Endothelial cell of umbilical vein (primary cell): Measurements from ENCODE around the gene TCN2. TPM values are rescaled to one million over a fixed set of nuclear protein-coding genes. Genes with fewer than 3 reads are reported as not detected.
"Not testable (repeated sequence)": the region's sequence is repeated elsewhere in the genome, so short reads cannot be mapped to it uniquely, and the experiment has no call there.

Experiments
- BruUV-seq: library from RNA; stranded (reverse); fragments of 400-500 nt; replicated peaks from 2 replicates; lab custom pipeline; 2021; lab: Mats Ljungman, UMichigan
- CTCF ChIA-PET: fragments of 300-600, 350-600 bp; sonication (Branson Sonifier 250); formaldehyde crosslinking; loops from one replicate; lab custom pipeline; 2021; ENCODE audit warnings: antibody characterized with exemption, inconsistent platforms; lab: Charles Lee
- POLR2A ChIA-PET: fragments of 300-600, 350-600 bp; sonication (Branson Sonifier 250); formaldehyde crosslinking; loops from one replicate; lab custom pipeline; 2021; ENCODE audit warnings: antibody characterized with exemption, inconsistent platforms; lab: Charles Lee
- DNase-seq: peaks from one replicate; pipeline ENCODE4 v3.0.0-alpha.2; 2011; ENCODE audit warnings: low read depth, low spot score
- FAIRE-seq: peaks from 2 replicates; lab custom pipeline; 2011; peaks lifted over from hg19 to GRCh38; lab: Jason Lieb, UNC
- H2AFZ ChIP-seq: 2 replicates; pipeline ENCODE4 v1.6.0; 2012; ENCODE audit warnings: low read depth, low read length, control low read depth, inconsistent platforms
- H3K27ac ChIP-seq: 2 replicates; pipeline ENCODE4 v1.5.1; 2011; ENCODE audit warnings: low read depth, mild to moderate bottlenecking, control low read depth, low read length, moderate library complexity; ENCODE audit not compliant: insufficient read depth
- H3K27me3 ChIP-seq, 2 experiments: 2 replicates each; pipeline versions ENCODE4 v1.6.0 to v1.6.1; 2011; ENCODE audit warnings: low read length in 2 of 2, mixed read lengths in 1 of 2; ENCODE audit not compliant: control insufficient read depth in 2 of 2, insufficient read depth in 2 of 2
- H3K36me3 ChIP-seq, 2 experiments: 2 replicates in 1 of 2; 3 replicates in 1 of 2; pipeline ENCODE4 v1.5.1; 2011; ENCODE audit warnings: low read length in 2 of 2, mild to moderate bottlenecking in 1 of 2, moderate library complexity in 1 of 2; ENCODE audit not compliant: control insufficient read depth in 2 of 2, insufficient read depth in 2 of 2; ENCODE audit errors: extremely low read depth in 1 of 2
- H3K4me1 ChIP-seq: 3 replicates; pipeline ENCODE4 v1.5.1; 2011; ENCODE audit warnings: mild to moderate bottlenecking, low read length; ENCODE audit not compliant: control insufficient read depth, insufficient read depth; ENCODE audit errors: extremely low read depth
- H3K4me2 ChIP-seq: 2 replicates; pipeline ENCODE4 v1.6.1; 2011; ENCODE audit warnings: low read length, control low read depth, mixed read lengths; ENCODE audit not compliant: insufficient read depth
- H3K4me3 ChIP-seq, 3 experiments: fragments of 200-600 bp in 1 of 3; sonication (generic), shearing (Covaris generic) in 1 of 3; replicated peaks in 1 of 3; 2 replicates each; pipeline ENCODE4 v1.5.1; 2011 to 2016; ENCODE audit warnings: control low read depth in 3 of 3, low read length in 3 of 3, mild to moderate bottlenecking in 2 of 3, inconsistent platforms in 1 of 3, low read depth in 1 of 3, moderate library complexity in 1 of 3; ENCODE audit not compliant: insufficient read depth in 1 of 3
- H3K79me2 ChIP-seq: 2 replicates; pipeline ENCODE4 v1.6.0; 2012; ENCODE audit warnings: low read length, inconsistent platforms; ENCODE audit not compliant: control insufficient read depth, insufficient read depth
- H3K9ac ChIP-seq: replicated peaks from 2 replicates; pipeline ENCODE3; 2011; ENCODE audit warnings: low read length, control low read depth; ENCODE audit not compliant: insufficient read depth; ENCODE audit errors: extremely low read depth
- H3K9me1 ChIP-seq: replicated peaks from 3 replicates; pipeline ENCODE4 v1.6.0; 2011; ENCODE audit warnings: mild to moderate bottlenecking, low read length; ENCODE audit not compliant: control insufficient read depth, insufficient read depth; ENCODE audit errors: extremely low read depth
- H3K9me3 ChIP-seq: replicated peaks from 2 replicates; pipeline ENCODE4 v1.5.1; 2012; ENCODE audit warnings: low read length, inconsistent platforms; ENCODE audit not compliant: control insufficient read depth, insufficient read depth
- H4K20me1 ChIP-seq: replicated peaks from 2 replicates; pipeline ENCODE3; 2011; ENCODE audit warnings: mild to moderate bottlenecking, low read length; ENCODE audit not compliant: control insufficient read depth, insufficient read depth; ENCODE audit errors: extremely low read depth
- CTCF ChIP-seq, 2 donors: IDR thresholded peaks; 1 replicate in 1 of 2; 2 replicates in 1 of 2; pipeline ENCODE4 v1.5.1; 2011; ENCODE audit warnings: low read length in 2 of 2, mild to moderate bottlenecking in 2 of 2, moderate library complexity in 2 of 2, control low read depth in 1 of 2, inconsistent platforms in 1 of 2, low read depth in 1 of 2; ENCODE audit not compliant: insufficient read depth in 1 of 2; ENCODE audit errors: extremely low read depth in 1 of 2
- EZH2 ChIP-seq: IDR thresholded peaks from 2 replicates; pipeline ENCODE4 v1.6.1; 2012; ENCODE audit warnings: borderline replicate concordance, low read depth, mild to moderate bottlenecking, moderate library complexity, low read length, inconsistent platforms; ENCODE audit not compliant: severe bottlenecking
- FOS ChIP-seq: IDR thresholded peaks from 2 replicates; pipeline ENCODE4 v1.6.1; 2011; ENCODE audit warnings: mild to moderate bottlenecking, low read length, moderate library complexity, borderline replicate concordance; ENCODE audit not compliant: insufficient read depth
- GATA2 ChIP-seq: IDR thresholded peaks from 2 replicates; pipeline ENCODE4 v1.7.0; 2011; ENCODE audit warnings: low read depth, mild to moderate bottlenecking, moderate library complexity, mixed read lengths, low read length; ENCODE audit not compliant: insufficient read length, insufficient read depth
- JUN ChIP-seq: IDR thresholded peaks from 2 replicates; pipeline ENCODE4 v1.6.1; 2011; ENCODE audit warnings: borderline replicate concordance, low read depth; ENCODE audit not compliant: insufficient read length, insufficient read depth
- MAX ChIP-seq: IDR thresholded peaks from 2 replicates; pipeline ENCODE4 v1.6.1; 2011; ENCODE audit not compliant: insufficient read depth, insufficient read length
- MYC ChIP-seq: IDR thresholded peaks from one replicate; pipeline ENCODE4 v1.6.1; 2011; ENCODE audit warnings: mild to moderate bottlenecking, low read depth, low read length
- POLR2A ChIP-seq: IDR thresholded peaks from 2 replicates; pipeline ENCODE4 v1.6.1; 2012; ENCODE audit warnings: low read depth, mild to moderate bottlenecking, control low read depth, low read length
- POLR2AphosphoS5 ChIP-seq: IDR thresholded peaks from 2 replicates; pipeline ENCODE4 v1.6.1; 2012; ENCODE audit warnings: low read depth, mild to moderate bottlenecking, control low read depth, low read length, moderate library complexity; ENCODE audit not compliant: insufficient read depth
- dilution Hi-C: fragments of 300-500 bp; cut with MboI; formaldehyde crosslinking; loops from one replicate; pipeline ENCODE4 v1.15.0; 2019; ENCODE audit warnings: low sequenced_read_pairs; ENCODE audit not compliant: extremely low pct_ligation_motif_present
- intact Hi-C: fragments of 100-400 bp; cut with micrococcal nuclease; formaldehyde crosslinking; loops from one replicate; pipeline ENCODE4 v1.10.0; 2022
- polyA plus RNA-seq, 4 experiments: library from polyadenylated mRNA; depleted of rRNA in 3 of 4; stranded (reverse) in 3 of 4; unstranded in 1 of 4; fragments of >200 nt; gene quantifications; 2 replicates each; pipeline versions ENCODE4 v1.2.1 to v1.2.3, GENCODE V29; 2011 to 2012; ENCODE audit warnings: missing spikeins in 1 of 4
- total RNA-seq: library from RNA; stranded (reverse); gene quantifications from 2 replicates; pipeline ENCODE4 v1.2.3, GENCODE V29; 2021

TCN2 gene
- total and polyA plus RNA-seq, 2 donors (not counting 3 experiments of a cell fraction or from before 2014, with no cell fraction given) = 80.6 to 188 TPM

- no peaks in the 10 kb centered on the region for H3K9me3 ChIP-seq
- no peaks in the 10 kb centered on the region for H3K36me3 ChIP-seq
- H3K79me2 ChIP-seq = no peaks in the 10 kb centered on the region
- no peak overlapping the region for H3K9ac ChIP-seq
- CTCF ChIA-PET = interaction anchor here (1.3 to 1.5 kb wide), 3 partner anchors 10 to 40 kb away, joined by 3 read pairs; no protein-coding TSS in a partner anchor
- H4K20me1 ChIP-seq = no peaks in the 10 kb centered on the region
- no peak overlapping the region for H3K4me3 ChIP-seq
- DNase-seq (no peak), FAIRE-seq (no peak)
- H3K4me1 ChIP-seq = no peaks in the 10 kb centered on the region
- intact Hi-C loops (no loop called here), dilution Hi-C loops (no loop called here)
- no TSS peak for BruUV-seq
- no peak overlapping the region for H3K27ac ChIP-seq
- no peaks in the 10 kb centered on the region for H3K9me1 ChIP-seq
- no peak for TF ChIP-seq CTCF (IDR thresholded peaks at IDR 0.05; ENCODE audit: extremely low read depth in 1 of 2, insufficient read depth in 1 of 2, low read depth in 1 of 2, low read length in 2 of 2)
- TF ChIP-seq MAX = no peak
- no peak for TF ChIP-seq MYC
- TF ChIP-seq POLR2AphosphoS5 = no peak
- TF ChIP-seq POLR2A = no peak
- no peak for TF ChIP-seq JUN
- TF ChIP-seq FOS = no peak
- no peak for TF ChIP-seq EZH2
- TF ChIP-seq GATA2 = no peak
- no peak overlapping the region for H3K4me2 ChIP-seq
- peaks cover 0 to 5% of the 10 kb centered on the region in 2 experiments for H3K27me3 ChIP-seq
- POLR2A ChIA-PET = no interaction called here
- H2AFZ ChIP-seq = no peak overlapping the region
Observed at GRCh38 chr22:30566125-30566524, 40.8 kb upstream of the TCN2 start.

GRCh38 chr22:30567277-30567676 lies 39.7 kb upstream of the TCN2 start:
- DNase-seq, H3K9ac ChIP-seq, H3K27ac ChIP-seq, H2AFZ ChIP-seq, BruUV-seq, H4K20me1 ChIP-seq, H3K27me3 ChIP-seq, intact Hi-C loops, H3K4me1 ChIP-seq, POLR2A ChIA-PET, H3K9me3 ChIP-seq, FAIRE-seq, dilution Hi-C loops, H3K79me2 ChIP-seq, H3K4me3 ChIP-seq, H3K9me1 ChIP-seq, CTCF ChIA-PET, H3K4me2 ChIP-seq, H3K36me3 ChIP-seq: not testable (repeated sequence)
